Measurements from ENCODE around the gene RANBP3.
A peak's percentile ranks its signal among the peaks of the same experiment; 100 is the strongest.

The RANBP3 gene

GRCh38 chr19:5960005-5961001 lies 17.6 kb downstream of the RANBP3 start:
- Histone ChIP-seq H3K27ac (ENCODE audit: low read depth, low read length) (no peak overlapping the region), H3K36me3 (ENCODE audit: control insufficient read depth in 5 of 5, insufficient read depth in 5 of 5, low read length in 5 of 5) (peaks cover 0 to 9% (median 0%) of the 10 kb centered on the region in 5 donors), H3K4me1 (ENCODE audit: control insufficient read depth in 5 of 5, insufficient read depth in 5 of 5, low read length in 5 of 5) (peaks cover 13 to 46% (median 37%) of the 10 kb centered on the region in 5 donors), H3K4me3 (ENCODE audit: low read depth in 1 of 5, low read length in 5 of 5) (no peak overlapping the region), H3K27me3 (ENCODE audit: control insufficient read depth in 5 of 5, insufficient read depth in 4 of 5, low read length in 5 of 5) (no peaks in the 10 kb centered on the region), H3K9ac (ENCODE audit: low read length in 5 of 5) (peak overlapping the region in 3 of 5 donors; percentile 1 to 39 (median 25)), H3K9me3 (ENCODE audit: control insufficient read depth in 5 of 5, low read length in 5 of 5) (no peaks in the 10 kb centered on the region)

DNA sequence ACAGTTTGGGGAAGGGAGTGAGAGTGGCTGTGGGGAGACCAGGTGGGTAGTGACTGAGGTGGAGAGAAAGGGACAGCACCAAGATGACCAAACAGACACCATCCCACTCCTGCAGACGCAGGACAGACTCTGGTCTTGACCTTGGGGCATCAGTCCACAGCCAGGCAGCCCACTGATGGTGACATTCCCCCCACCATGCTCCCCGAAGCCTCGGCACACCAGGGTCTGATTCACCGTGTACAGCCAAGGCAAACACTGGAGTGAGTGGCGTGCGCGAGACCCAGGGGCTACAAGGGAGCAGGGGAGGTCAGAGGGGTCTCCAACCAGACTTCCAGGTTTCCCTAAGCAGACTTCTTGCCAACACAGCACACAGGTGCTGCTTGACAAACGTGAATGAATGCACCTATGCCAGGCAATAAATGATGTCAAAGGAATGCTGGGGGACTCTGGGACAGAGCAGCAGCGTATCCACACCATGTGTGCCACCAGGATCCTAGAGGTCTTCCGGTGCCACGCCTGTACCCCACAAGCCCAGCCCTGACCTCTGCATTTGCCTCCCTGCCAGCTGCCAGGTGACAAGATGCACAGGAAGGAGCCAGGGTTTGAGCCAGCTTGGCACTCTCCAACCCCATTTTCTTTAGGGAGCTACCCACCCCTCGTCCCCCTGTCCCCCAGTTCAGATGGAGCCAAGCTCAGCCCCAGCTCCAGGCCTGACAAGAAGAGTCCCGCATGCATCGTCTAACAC lies 18.5 kb downstream of the RANBP3 start:
- peaks cover 15 to 51% (median 46%) of the 10 kb centered on the region in 5 donors for H3K4me1 ChIP-seq (ENCODE audit: control insufficient read depth in 5 of 5, insufficient read depth in 5 of 5, low read length in 5 of 5)
- H3K9ac ChIP-seq (ENCODE audit: low read length in 5 of 5): peak overlapping the region in 1 of 5 donors; percentile 17
- H3K27me3 ChIP-seq (ENCODE audit: control insufficient read depth in 5 of 5, insufficient read depth in 4 of 5, low read length in 5 of 5): no peaks in the 10 kb centered on the region
- no peak overlapping the region for H3K27ac ChIP-seq (ENCODE audit: low read depth, low read length)
- H3K36me3 ChIP-seq (ENCODE audit: control insufficient read depth in 5 of 5, insufficient read depth in 5 of 5, low read length in 5 of 5): peaks cover 0 to 9% (median 0%) of the 10 kb centered on the region in 5 donors
- no peaks in the 10 kb centered on the region for H3K9me3 ChIP-seq (ENCODE audit: control insufficient read depth in 5 of 5, low read length in 5 of 5)
- no peak overlapping the region for H3K4me3 ChIP-seq (ENCODE audit: low read depth in 1 of 5, low read length in 5 of 5)

GRCh38 chr19:5958851-5959122 lies 19.2 kb downstream of the RANBP3 start:
- H3K4me3 ChIP-seq (ENCODE audit: low read depth in 1 of 5, low read length in 5 of 5): no peak overlapping the region
- H3K27me3 ChIP-seq (ENCODE audit: control insufficient read depth in 5 of 5, insufficient read depth in 4 of 5, low read length in 5 of 5): no peaks in the 10 kb centered on the region
- no peaks in the 10 kb centered on the region for H3K9me3 ChIP-seq (ENCODE audit: control insufficient read depth in 5 of 5, low read length in 5 of 5)
- H3K4me1 ChIP-seq (ENCODE audit: control insufficient read depth in 5 of 5, insufficient read depth in 5 of 5, low read length in 5 of 5): peaks cover 17 to 53% (median 52%) of the 10 kb centered on the region in 5 donors
- peaks cover 0 to 9% (median 0%) of the 10 kb centered on the region in 5 donors for H3K36me3 ChIP-seq (ENCODE audit: control insufficient read depth in 5 of 5, insufficient read depth in 5 of 5, low read length in 5 of 5)
- H3K27ac ChIP-seq (ENCODE audit: low read depth, low read length): no peak overlapping the region
- no peak overlapping the region for H3K9ac ChIP-seq (ENCODE audit: low read length in 5 of 5)

GRCh38 chr19:5958074-5958850 lies 19.7 kb downstream of the RANBP3 start:
- Histone ChIP-seq H3K27me3 (ENCODE audit: control insufficient read depth in 5 of 5, insufficient read depth in 4 of 5, low read length in 5 of 5) (no peaks in the 10 kb centered on the region), H3K9ac (ENCODE audit: low read length in 5 of 5) (no peak overlapping the region), H3K27ac (ENCODE audit: low read depth, low read length) (no peak overlapping the region), H3K9me3 (ENCODE audit: control insufficient read depth in 5 of 5, low read length in 5 of 5) (no peaks in the 10 kb centered on the region), H3K36me3 (ENCODE audit: control insufficient read depth in 5 of 5, insufficient read depth in 5 of 5, low read length in 5 of 5) (peaks cover 0 to 9% (median 0%) of the 10 kb centered on the region in 5 donors), H3K4me1 (ENCODE audit: control insufficient read depth in 5 of 5, insufficient read depth in 5 of 5, low read length in 5 of 5) (peaks cover 17 to 58% (median 54%) of the 10 kb centered on the region in 5 donors), H3K4me3 (ENCODE audit: low read depth in 1 of 5, low read length in 5 of 5) (no peak overlapping the region)

- Histone ChIP-seq H3K9ac (ENCODE audit: low read length in 5 of 5) (no peak overlapping the region), H3K27ac (ENCODE audit: low read depth, low read length) (no peak overlapping the region), H3K4me1 (ENCODE audit: control insufficient read depth in 5 of 5, insufficient read depth in 5 of 5, low read length in 5 of 5) (peaks cover 14 to 58% (median 54%) of the 10 kb centered on the region in 5 donors)
These were observed 20.8 kb downstream of the RANBP3 start for GRCh38 chr19:5957170-5957569.

GRCh38 chr19:5956728-5957127 lies 21.2 kb downstream of the RANBP3 start:
- Histone ChIP-seq H3K36me3 (ENCODE audit: control insufficient read depth in 5 of 5, insufficient read depth in 5 of 5, low read length in 5 of 5) (peaks cover 0 to 9% (median 0%) of the 10 kb centered on the region in 5 donors), H3K9ac (ENCODE audit: low read length in 5 of 5) (no peak overlapping the region), H3K27ac (ENCODE audit: low read depth, low read length) (no peak overlapping the region), H3K4me1 (ENCODE audit: control insufficient read depth in 5 of 5, insufficient read depth in 5 of 5, low read length in 5 of 5) (peaks cover 12 to 58% (median 54%) of the 10 kb centered on the region in 5 donors), H3K4me3 (ENCODE audit: low read depth in 1 of 5, low read length in 5 of 5) (no peak overlapping the region), H3K9me3 (ENCODE audit: control insufficient read depth in 5 of 5, low read length in 5 of 5) (no peaks in the 10 kb centered on the region), H3K27me3 (ENCODE audit: control insufficient read depth in 5 of 5, insufficient read depth in 4 of 5, low read length in 5 of 5) (no peaks in the 10 kb centered on the region)

More at GRCh38 chr19:5957170-5957569, 20.8 kb downstream of the RANBP3 start:
- Histone ChIP-seq H3K9me3 (ENCODE audit: control insufficient read depth in 5 of 5, low read length in 5 of 5) (no peaks in the 10 kb centered on the region), H3K27me3 (ENCODE audit: control insufficient read depth in 5 of 5, insufficient read depth in 4 of 5, low read length in 5 of 5) (no peaks in the 10 kb centered on the region), H3K36me3 (ENCODE audit: control insufficient read depth in 5 of 5, insufficient read depth in 5 of 5, low read length in 5 of 5) (peaks cover 0 to 9% (median 0%) of the 10 kb centered on the region in 5 donors), H3K4me3 (ENCODE audit: low read depth in 1 of 5, low read length in 5 of 5) (no peak overlapping the region)

- Histone ChIP-seq H3K4me3 (ENCODE audit: low read depth in 1 of 5, low read length in 5 of 5) (no peak overlapping the region), H3K27me3 (ENCODE audit: control insufficient read depth in 5 of 5, insufficient read depth in 4 of 5, low read length in 5 of 5) (no peaks in the 10 kb centered on the region), H3K27ac (ENCODE audit: low read depth, low read length) (no peak overlapping the region), H3K9ac (ENCODE audit: low read length in 5 of 5) (no peak overlapping the region), H3K36me3 (ENCODE audit: control insufficient read depth in 5 of 5, insufficient read depth in 5 of 5, low read length in 5 of 5) (peaks cover 0 to 9% (median 0%) of the 10 kb centered on the region in 5 donors), H3K9me3 (ENCODE audit: control insufficient read depth in 5 of 5, low read length in 5 of 5) (no peaks in the 10 kb centered on the region), H3K4me1 (ENCODE audit: control insufficient read depth in 5 of 5, insufficient read depth in 5 of 5, low read length in 5 of 5) (peaks cover 11 to 59% (median 55%) of the 10 kb centered on the region in 5 donors)
These were observed 21.6 kb downstream of the RANBP3 start for GRCh38 chr19:5956323-5956722.

DNA sequence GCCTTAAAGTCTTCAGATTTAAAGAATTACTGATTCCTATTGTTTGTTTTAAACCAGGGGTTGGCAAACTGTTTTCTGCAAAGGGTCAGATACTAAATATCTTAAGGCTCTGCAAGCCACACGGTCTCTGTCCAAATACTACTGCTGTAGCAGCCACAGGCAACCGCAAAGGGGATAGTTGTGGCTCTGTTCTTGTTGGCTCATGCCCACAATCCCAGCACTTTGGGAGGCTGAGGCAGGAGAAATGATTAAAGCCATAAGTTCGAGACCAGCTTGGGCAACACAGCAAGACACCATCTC lies 22.4 kb downstream of the RANBP3 start:
- Histone ChIP-seq H3K27ac (ENCODE audit: low read depth, low read length) (no peak overlapping the region), H3K27me3 (ENCODE audit: control insufficient read depth in 5 of 5, insufficient read depth in 4 of 5, low read length in 5 of 5) (no peaks in the 10 kb centered on the region), H3K9ac (ENCODE audit: low read length in 5 of 5) (no peak overlapping the region), H3K36me3 (ENCODE audit: control insufficient read depth in 5 of 5, insufficient read depth in 5 of 5, low read length in 5 of 5) (peaks cover 0 to 9% (median 0%) of the 10 kb centered on the region in 5 donors), H3K4me1 (ENCODE audit: control insufficient read depth in 5 of 5, insufficient read depth in 5 of 5, low read length in 5 of 5) (peaks cover 11 to 60% (median 56%) of the 10 kb centered on the region in 5 donors), H3K9me3 (ENCODE audit: control insufficient read depth in 5 of 5, low read length in 5 of 5) (no peaks in the 10 kb centered on the region), H3K4me3 (ENCODE audit: low read depth in 1 of 5, low read length in 5 of 5) (no peak overlapping the region)

DNA sequence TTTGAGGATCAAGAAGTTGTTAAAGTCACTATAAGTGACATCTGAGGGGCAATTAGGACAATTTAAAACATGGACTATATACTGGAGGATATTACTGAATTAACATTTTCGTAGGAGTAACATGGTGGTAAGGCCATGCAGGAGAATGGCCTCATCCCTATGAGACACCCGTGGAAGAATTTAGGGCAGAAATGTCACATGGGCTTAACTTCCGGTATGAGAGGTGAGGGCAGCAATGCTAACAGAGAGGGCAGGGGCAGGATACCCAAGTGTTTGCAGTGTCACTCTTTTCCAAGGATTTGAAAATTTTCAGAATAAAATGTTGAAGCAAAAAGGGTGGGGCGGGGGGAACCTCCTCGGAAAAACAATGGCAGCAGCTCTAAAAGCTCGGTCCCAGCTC lies 23.6 kb downstream of the RANBP3 start:
- peaks cover 0 to 17% (median 11%) of the 10 kb centered on the region in 5 donors for H3K36me3 ChIP-seq (ENCODE audit: control insufficient read depth in 5 of 5, insufficient read depth in 5 of 5, low read length in 5 of 5)
- H3K9ac ChIP-seq (ENCODE audit: low read length in 5 of 5): peak overlapping the region in 1 of 5 donors; percentile 10
- peaks cover 8 to 50% (median 47%) of the 10 kb centered on the region in 5 donors for H3K4me1 ChIP-seq (ENCODE audit: control insufficient read depth in 5 of 5, insufficient read depth in 5 of 5, low read length in 5 of 5)
- no peaks in the 10 kb centered on the region for H3K9me3 ChIP-seq (ENCODE audit: control insufficient read depth in 5 of 5, low read length in 5 of 5)
- no peaks in the 10 kb centered on the region for H3K27me3 ChIP-seq (ENCODE audit: control insufficient read depth in 5 of 5, insufficient read depth in 4 of 5, low read length in 5 of 5)
- H3K4me3 ChIP-seq (ENCODE audit: low read depth in 1 of 5, low read length in 5 of 5): no peak overlapping the region
- H3K27ac ChIP-seq (ENCODE audit: low read depth, low read length): peak overlapping the region; percentile 7

All from subcutaneous abdominal adipose tissue (tissue), 5 donors.